NCI-H524 (cell line): ENCODE data around the gene CCDC127.
A peak's percentile ranks its signal among the peaks of the same experiment; 100 is the strongest.

Source experiments
- DNase-seq, 2 experiments: peaks; one replicate each; lab custom pipeline; 2025; lab: John Stamatoyannopoulos, UW

CCDC127 gene

DNA sequence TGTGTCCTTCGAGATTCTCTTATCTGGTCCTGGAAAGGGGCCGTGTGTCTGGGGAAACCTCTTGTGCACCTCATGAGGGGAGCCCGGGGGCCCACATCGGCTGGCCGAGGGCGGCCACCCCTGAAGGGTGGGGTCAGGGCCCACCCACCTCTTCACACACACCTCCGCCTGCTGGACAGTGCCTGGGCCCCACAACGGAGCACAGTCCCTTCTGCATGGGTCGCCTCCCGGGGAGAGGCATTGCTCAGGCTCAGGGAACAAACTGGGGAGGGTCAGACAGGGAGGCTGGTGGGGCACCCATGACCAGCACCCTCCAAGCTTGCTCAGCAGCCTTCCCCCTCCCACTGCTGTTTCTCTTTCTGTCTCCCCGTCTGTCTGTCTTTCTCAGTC is 28.0 kb downstream of the CCDC127 start:
- DNase-seq, result no peak

DNA sequence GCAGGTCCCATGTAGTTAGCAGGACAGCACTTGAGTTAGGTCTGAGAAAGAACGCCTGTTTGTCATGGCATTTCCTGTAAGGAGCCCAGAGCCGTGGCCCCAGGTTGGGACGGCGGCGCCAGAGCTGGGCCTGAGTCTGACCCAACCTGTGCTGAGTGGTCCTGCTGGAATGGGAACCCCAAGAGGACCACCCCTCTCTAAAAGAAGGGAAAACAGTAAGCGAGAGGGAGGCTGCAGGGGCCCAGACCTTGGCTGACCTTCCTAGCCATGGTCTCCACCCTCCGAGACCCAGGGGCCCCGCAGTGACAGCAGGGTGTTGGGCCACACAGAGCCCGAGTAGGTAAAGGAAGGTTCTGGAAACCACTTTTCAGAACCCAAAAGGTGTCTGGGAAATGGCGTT is 28.5 kb downstream of the CCDC127 start:
- DNase-seq, result no peak

DNA sequence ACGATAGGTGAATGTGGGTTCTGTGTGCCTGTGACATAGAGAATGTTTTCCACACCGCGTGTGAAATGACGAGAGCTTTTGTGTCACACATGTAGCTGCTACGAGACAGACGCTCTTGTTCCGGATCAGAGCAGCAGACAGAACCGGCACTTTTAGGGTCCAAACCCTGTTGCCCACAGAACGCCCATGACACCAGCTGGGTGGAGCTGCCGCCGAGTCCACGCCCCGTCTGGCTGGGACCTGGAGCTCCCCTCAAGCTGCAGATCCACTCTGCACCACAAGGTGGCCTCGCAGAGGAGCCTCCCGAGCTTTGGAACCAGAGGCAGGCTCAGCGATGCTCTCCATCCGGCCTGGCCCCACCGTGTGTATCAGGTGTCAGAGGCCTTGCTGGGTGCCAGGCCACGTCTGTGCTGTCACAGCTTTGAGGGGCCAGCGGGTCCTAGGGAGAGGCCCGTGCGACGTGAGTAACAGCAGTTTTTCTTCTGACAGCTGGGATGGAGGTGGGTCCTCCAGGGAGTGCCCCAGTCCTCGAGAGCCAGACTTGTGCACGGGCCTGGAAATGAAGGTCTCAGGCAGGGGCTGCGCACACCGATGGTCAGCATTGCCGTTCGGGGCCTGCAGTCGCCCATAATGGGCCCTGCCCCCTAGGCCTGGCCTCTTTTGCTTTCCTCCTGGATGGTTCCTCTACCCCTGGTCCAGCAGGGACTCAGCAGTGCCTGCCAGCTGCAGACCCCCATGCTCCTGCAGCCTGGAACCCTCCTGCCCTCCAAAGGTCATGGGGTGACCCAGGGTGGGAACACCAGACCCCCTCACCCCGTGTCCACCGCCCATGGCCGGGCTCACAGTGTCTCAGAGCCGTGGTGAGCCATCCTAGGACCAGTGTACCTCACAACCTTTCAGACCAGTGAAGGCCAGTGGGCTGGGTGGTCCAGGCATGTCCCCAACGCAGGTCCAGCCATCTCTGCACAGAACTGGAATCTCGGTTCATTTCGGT is 29.2 kb downstream of the CCDC127 start:
- DNase-seq, result peak; percentile 80 to 93

DNA sequence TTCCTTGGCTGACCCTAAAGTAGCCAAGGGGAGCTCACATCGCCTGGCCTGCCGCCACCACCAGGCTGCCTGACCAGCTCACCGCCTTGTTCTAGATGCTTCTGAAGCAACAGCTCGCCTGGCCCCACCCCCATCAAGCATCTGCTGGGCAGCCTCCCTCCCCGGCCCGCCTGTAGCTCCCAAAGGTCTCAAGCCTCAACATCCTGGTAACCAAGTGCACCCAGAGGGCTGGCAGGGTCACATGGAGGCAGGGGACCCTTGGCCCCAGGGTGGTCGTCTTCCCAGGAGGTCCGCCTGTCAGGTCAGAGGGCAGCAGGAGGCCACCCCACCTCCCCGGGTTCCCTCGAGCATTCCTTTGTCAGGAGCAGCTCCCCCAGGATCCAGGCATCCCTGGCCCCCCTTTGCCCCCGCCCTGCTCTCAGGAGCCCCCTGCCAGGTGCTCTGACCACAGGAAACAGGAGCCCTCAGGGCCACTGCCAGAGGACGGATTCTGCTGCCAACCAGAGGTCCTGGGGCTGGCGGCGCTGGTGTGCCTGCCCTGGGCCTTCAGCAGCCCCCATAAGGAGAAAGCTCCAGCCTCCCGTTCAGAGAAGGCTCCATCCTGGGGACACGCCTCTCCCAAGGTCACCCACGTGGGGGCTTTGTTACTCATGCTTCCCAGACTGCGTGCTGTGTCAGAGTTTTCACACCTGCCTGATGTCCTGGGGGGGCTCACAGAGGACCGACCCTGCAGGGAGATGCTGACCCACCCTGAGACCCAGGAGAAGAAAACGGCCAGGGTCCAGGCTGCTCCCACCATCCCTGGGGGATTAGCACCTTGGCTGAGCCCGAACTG is 30.1 kb downstream of the CCDC127 start:
- no peak for DNase-seq

DNA sequence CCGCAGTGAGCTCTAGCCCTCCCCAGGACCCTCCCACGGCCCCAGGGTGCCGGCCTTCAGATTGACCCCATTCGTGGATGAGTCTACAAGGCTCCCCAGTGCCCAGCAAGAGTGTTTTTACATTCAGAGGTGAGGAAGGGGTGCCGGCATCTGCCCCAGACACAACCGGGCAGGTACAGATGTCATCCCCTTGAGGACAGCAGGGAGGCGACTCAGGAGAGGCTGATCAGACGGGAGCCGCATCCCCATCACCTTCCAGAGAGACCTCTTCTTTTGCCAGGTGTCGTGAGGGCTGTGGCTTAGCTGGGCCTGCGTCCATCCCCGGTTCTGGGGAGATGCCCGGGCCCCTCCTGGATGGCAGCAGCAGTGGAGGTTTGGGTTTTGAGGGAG is 30.9 kb downstream of the CCDC127 start:
- DNase-seq, result no peak

DNA sequence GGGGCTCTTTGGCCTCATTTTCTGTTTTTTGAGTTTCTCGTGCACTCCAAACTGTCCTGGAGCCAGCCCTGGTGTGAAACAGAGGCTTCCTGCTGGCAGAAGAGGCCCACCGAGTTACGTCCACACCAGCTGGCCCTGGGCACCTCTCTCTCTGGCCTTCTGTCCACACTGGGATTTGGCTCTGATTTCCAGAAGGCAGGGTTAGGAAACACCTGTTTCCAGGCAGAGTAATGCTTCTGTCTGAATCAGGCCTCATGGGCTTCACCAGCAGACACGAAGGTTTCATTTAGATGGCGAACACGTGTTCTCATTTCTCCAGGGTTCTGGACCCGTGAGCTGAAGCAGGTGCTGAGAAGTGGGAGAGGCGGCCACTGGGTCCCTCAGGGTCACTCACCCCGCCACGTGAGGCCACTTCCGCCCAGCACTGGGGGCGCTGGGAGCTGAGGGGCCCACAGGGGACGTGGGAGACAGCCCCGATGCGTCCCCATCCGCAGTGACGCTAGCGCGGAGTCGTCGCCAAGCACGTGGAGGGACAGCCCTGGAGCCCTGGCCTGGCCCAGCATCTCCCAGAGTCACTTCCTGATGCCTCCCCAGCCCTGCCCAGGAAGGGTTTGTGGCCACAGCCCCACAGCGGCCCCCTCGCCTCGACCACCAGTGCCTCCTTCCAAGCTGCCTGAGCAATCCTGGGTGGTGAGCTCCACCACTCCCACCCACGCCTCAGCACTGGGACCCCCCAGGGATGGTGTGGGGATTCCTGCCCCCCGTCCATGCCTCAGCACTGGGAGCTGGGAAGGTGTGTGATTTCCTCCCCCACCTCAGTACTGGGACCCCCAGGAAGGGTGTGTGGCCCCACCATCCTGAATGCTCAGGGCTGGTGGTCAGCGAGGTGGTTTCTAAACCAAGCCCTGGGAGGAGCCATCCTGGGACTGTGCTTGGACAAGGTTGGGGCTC is 31.6 kb downstream of the CCDC127 start:
- DNase-seq, result no peak

DNA sequence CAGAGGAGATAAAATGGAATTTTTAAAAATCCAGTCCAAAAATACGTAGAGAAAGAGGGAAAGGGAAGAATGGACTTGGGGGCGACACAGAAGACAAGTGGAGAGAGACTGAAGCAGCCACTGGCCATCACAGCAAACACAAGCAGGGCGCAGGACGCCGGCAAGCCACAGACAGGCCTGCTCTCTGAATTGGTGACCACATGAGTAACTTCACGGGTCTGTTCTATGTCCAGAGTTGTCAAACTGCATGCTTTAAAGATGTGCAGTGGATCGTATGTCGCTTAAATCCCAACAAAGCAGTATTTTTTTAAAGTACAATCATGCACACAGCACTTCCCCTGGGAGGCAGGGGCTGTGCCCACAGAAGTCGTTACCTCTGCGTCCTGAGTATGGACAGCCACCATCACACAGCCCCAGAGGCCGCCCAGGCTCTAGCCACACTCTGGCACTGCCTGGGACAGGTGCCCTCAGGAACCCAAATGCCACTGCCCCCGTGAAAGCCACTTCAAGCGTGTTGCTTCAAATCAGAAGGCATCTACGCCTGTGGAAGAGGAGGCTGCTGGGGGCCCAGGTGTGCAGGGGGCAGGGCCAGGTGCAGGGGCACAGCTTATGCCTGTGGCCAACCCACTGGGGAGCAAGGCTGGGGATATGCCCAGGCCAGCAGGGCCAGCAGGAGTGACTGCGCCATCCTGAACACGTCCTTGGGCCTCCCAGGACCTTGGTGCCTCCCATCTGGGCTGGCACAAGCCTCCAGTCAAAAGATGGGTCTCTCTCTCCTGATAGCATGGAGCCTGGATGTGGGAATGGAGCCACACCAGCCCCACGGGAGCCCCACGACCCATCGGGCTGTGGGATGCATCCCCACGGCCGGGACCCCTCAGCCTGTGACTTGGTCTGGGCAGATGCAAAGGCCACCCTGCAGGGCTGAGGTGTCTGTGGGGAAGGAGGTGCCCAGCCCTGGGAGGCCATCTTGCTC is 32.6 kb downstream of the CCDC127 start:
- DNase-seq, result no peak

DNA sequence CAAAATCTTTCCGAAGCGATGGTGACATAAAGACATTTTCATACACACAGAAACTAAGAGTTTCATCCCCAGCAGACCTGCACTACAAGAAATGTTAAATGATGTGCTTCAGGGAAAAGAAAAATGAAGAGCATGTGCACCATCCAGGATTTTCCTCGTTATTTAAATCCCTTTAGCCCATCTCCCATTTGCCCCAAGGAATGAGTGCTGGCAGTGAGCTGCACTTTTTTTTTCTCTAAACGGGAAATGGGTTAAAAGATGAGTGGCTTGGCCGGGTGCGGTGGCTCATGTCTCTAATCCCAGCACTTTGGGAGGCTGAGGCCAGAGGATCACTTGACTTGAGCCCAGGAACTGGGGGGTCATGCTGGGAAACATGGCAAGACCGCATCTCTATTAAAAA is 33.5 kb downstream of the CCDC127 start:
- no peak for DNase-seq

DNA sequence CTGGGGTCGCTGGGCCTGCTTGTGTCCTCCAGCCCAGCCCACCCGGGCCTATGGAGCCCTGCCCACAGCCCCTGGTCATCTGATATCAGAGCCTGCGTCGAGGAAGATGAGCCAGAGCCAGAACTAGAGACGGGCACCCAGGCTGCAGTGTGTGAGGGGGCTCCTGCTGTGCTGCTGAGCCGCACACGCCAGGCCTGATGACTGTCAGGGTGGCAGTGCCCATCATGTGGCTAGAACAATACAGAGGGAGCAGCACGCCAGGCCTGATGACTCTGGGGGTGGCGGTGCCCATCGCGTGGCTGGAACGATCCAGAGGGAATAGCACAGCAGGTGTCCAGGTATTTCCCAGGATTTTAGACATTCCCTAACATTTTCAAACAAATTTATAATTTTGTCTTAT is 35.8 kb downstream of the CCDC127 start:
- no peak for DNase-seq

DNA sequence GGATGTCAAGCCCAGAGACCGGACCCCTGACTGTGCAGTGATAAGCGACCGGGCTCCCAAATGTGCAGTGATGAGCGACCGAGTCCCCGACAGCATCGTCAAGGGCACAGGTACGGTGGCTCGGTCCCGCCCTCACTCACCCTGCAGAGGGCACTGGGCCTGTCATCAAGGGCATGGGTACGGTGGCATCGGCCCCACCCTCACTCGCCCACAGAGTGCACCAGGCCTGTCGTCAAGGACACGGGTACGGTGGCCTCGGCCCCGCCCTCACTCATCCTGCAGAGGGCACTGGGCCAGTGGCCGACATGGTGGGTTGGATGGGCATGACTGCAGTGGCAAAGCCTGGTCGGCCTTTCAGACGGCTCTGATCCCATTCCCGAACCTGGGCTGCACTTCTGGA is 36.4 kb downstream of the CCDC127 start:
- no peak for DNase-seq

DNA sequence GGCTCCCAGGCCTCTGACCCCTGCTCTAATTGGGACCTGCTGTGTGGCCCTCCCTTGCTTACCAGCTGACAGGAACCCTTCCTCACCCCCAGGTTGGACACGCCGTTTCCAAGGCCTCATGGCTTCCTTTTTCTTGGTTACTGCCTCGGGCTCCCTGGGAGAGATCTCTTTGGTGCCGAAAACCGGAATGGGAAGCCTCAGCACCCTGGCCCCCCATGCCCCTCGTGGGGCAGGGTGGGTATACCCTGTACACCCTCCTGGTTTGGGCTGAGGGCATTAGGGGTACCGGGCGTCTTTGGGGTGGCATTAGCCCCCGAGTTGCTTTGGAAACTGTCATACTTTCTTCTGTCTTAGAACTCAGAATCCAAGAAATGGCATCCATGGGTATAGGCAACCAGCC is 36.8 kb downstream of the CCDC127 start:
- no peak for DNase-seq

DNA sequence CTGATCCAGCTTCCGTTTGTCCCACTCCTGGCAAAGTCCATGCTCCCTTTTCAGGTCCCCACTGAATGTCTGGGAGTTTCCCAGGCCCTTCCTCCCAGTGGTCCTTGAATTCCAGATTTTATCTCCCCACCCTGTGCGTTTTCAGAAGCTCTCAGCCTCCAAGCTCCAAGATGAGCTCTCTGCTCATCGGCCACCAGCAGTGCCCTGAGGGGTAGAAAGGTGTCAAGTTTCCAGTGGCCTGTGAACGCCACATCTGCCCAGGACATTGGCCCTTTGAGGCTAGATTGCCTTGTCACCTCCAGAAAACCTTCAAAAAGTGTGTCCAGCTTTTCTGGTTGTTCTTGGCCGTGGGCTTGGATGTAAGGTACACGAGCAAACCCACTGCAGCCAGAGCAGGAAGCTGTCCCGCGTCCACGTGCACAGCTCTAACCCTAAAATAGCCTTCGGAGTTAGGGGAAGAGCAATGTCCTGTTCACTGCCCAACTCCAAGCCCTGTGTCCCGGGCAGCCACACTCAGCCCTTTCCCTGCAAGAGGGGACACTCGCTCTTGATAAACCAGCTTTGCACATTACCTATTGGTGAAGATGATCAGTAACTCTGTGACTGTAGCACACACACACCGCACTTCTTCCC is 37.6 kb downstream of the CCDC127 start:
- DNase-seq, result no peak

DNA sequence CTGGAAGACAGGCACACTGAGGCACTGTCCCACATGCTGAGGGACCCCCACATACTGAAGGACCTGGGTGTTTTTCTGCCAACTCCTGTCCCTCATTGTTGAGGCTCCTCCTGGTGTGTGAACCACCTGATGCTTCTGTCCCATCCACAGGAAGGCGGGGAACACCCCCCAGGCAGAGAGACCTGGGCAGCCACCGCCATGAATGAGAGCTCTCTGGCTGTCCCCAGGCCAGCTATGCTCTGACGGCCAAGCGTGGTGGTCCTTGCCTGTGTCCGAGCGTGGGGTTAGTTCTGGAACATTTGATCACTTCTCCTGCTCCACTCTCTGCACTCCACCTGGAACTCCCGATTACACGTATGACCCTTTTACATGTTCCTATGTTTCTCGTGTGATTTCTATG is 38.6 kb downstream of the CCDC127 start:
- DNase-seq, result no peak

DNA sequence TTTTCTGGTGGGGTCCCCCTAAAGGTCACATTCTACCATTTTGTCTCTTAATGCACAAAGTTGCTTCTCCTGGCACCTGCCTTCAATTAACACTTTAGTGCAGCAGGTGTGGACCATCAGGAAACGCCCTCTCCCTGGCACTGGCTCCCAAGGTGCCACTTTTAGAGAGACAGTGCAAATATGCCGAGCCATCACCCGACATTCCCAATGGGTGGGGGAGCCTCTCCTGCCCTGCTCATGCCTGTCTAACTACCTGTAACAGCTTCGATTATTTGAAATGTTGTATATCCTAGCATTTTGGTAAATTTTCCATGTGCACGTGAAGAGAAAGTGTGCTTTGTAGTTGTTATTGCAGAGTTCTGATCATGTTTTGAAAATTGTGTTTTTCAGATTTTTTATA is 39.8 kb downstream of the CCDC127 start:
- no peak for DNase-seq

DNA sequence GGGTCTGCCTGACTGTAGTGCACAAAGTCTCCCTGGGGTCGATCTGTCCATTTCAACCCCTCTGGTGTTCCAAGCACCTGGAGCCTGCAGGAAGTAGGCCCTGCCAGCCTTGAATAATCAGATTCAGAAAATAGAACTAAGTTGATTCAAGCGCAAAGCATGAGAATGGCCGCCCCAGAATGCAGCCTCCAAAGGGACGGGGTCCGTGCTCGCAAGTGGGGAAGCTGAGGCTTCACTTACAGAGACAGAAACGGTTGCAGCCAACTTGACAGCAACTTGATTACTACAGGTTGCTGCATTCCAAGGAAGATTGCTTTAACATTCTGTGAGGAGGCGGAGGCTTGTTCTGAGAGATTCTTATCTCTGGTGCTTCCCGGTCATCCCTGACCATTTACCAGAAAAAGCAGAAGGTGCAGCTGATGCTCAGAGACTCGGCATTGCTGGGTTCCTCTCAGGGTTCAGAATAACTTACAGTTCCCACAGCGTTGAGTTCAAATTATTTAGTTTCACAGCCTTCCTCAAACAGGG is 41.6 kb downstream of the CCDC127 start:
- DNase-seq, result no peak

DNA sequence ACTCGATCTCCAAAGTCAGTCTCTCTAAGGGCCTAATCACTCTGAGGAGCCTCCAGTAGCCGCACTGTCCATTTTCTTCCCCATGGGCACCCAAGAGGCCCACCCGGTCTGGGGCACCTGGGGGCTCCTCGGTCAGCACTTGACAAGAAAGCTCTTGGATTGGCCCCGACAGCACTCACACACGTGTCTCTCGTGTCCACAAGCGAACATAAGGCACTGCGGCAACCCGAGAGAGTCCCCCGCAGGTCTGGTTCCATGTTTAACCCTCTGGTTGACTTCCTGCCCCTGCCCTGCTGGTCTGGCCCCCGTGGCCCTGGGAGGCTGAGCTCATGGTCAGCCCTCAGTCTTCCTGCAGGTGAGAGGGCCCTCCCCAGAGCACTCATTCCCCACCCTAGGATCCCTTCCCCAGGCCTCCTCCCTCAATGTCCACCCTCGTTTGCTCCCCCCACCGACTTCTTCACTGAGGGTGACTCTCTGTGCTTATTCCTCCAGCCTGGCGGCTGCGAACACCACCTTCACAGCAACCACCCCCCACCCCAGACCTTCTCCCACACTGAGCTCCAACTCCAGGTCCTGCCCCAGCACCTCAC is 43.0 kb downstream of the CCDC127 start:
- DNase-seq, result no peak

DNA sequence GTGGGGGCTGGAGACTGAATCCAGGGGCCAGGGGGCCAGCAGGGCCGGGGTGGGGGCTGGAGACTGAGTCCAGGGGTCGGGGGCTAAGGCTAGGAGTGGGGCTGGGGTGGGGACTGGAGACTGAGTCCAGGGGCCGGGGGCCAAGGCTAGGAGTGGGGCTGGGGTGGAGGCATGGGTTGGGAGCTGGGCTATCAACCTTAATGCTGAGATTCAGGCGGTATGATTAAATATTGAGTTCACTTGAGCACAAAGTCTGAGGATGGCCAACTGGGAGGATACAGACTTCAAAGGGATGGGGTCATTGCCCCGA is 43.7 kb downstream of the CCDC127 start:
- no peak for DNase-seq

DNA sequence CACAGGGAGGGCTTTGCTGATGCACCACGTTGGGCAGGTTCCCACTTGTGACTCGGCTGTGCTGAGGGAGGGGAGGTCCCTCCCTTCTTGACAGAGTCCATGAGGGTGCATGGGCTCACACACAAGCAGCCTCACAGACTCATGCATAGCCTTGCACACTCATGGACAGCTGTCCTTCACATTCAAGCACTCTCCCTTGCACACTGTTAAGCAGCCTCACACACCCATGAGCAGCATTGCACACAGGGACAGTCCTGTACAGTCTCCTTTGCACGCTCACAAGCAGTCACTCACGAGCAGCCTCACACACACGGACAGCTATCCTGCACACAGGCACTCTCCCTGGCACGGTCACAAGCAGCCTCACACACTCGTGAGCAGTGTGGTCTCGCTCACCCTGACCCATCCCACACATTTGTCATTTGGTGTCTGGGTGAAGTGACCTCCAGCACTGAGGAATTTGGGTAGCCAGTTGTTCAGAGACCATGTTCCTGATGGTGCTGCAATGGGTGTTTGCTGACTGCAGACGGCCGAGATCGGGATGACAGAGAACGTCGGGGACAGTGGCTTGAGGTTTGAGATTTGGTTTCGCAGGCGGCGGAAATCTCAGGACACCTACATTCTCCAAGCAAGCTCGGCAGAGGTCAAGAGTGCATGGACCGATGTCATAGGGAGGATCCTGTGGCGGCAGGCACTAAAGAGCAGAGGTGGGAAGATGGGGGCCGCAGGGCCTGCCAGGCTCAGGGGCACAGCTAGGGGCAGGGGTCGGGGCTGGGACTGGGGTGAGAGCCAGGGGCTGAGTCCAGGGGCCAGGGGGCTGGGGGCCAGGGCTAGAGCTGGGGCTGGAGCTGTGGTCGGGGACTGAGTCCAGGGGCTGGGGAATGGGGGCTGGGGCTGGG is 44.3 kb downstream of the CCDC127 start:
- DNase-seq, result no peak

DNA sequence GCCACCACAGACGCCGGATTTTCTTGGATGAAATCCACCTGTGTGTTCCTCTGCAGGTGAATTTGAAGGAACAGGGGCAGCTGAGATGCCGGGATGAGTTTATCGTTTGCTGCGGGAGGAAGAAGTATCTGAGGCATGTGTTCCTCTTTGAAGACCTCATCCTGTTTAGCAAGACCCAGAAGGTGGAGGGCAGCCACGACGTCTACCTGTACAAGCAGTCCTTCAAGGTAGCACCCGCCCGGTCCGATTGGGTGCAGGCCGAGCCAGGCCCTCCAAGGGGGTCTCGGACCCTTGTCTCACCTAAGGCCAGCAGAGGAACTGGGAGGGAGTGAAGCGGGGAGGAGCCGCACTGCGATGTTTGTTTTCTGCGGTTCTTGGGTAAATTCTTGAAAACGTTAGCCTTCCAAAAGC is 45.1 kb downstream of the CCDC127 start:
- DNase-seq, result no peak
